Neuronal stem cell (in vitro differentiated cells): ENCODE data around the gene RGS5.

Experiments used
- DNase-seq: peaks from one replicate; pipeline ENCODE4 v3.0.0-alpha.2; 2013; ENCODE audit warnings: low spot score
- H2AFZ ChIP-seq: one replicate; pipeline ENCODE4 v1.6.1; 2013; ENCODE audit warnings: mild to moderate bottlenecking, low read length, inconsistent platforms
- H2AK5ac ChIP-seq: 2 replicates; pipeline ENCODE4 v1.6.1; 2013; ENCODE audit warnings: low read depth, mild to moderate bottlenecking, inconsistent platforms, low read length, moderate library complexity, mixed read lengths
- H2BK120ac ChIP-seq: 2 replicates; pipeline ENCODE4 v1.6.1; 2013; ENCODE audit warnings: low read depth, mild to moderate bottlenecking, inconsistent platforms, low read length, moderate library complexity, mixed read lengths
- H2BK12ac ChIP-seq: one replicate; pipeline ENCODE4 v1.6.1; 2013; ENCODE audit warnings: low read length, inconsistent platforms
- H2BK15ac ChIP-seq: 2 replicates; pipeline ENCODE4 v1.6.1; 2013; ENCODE audit warnings: mild to moderate bottlenecking, low read length, inconsistent platforms, mixed read lengths
- H2BK5ac ChIP-seq: one replicate; pipeline ENCODE4 v1.6.1; 2013; ENCODE audit warnings: inconsistent platforms, mild to moderate bottlenecking, low read length, moderate library complexity
- H3K14ac ChIP-seq: one replicate; pipeline ENCODE4 v1.6.1; 2013; ENCODE audit warnings: low read length, inconsistent platforms
- H3K18ac ChIP-seq: 2 replicates; pipeline ENCODE4 v1.6.1; 2013; ENCODE audit warnings: low read length, inconsistent platforms
- H3K23ac ChIP-seq: 2 replicates; pipeline ENCODE4 v1.6.1; 2013; ENCODE audit warnings: low read depth, mild to moderate bottlenecking, mixed read lengths, low read length, inconsistent platforms; ENCODE audit not compliant: poor library complexity
- H3K27ac ChIP-seq: replicated peaks from 3 replicates; pipeline ENCODE4 v1.5.1; 2013; ENCODE audit warnings: low read length, inconsistent platforms
- H3K27me3 ChIP-seq, 3 experiments: 2 replicates each; pipeline ENCODE4 v1.6.1; 2013; ENCODE audit warnings: low read length in 3 of 3, mild to moderate bottlenecking in 2 of 3, inconsistent platforms in 1 of 3, low read depth in 1 of 3, mixed read lengths in 1 of 3, moderate library complexity in 1 of 3; ENCODE audit not compliant: control insufficient read depth in 3 of 3, insufficient read depth in 3 of 3
- H3K36me3 ChIP-seq, 2 donors: replicated peaks in 1 of 2; 2 replicates each; pipeline ENCODE4 v1.6.1; 2013; ENCODE audit warnings: low read length in 2 of 2; ENCODE audit not compliant: control insufficient read depth in 2 of 2, insufficient read depth in 2 of 2
- H3K4ac ChIP-seq: 2 replicates; pipeline ENCODE4 v1.6.1; 2013; ENCODE audit warnings: inconsistent platforms, mild to moderate bottlenecking, low read length, moderate library complexity
- H3K4me1 ChIP-seq, 2 donors: 1 replicate in 1 of 2; 2 replicates in 1 of 2; pipeline ENCODE4 v1.6.1; 2013; ENCODE audit warnings: low read length in 2 of 2, low read depth in 1 of 2; ENCODE audit not compliant: control insufficient read depth in 2 of 2, insufficient read depth in 1 of 2
- H3K4me2 ChIP-seq: one replicate; pipeline ENCODE4 v1.6.1; 2013; ENCODE audit warnings: mild to moderate bottlenecking, low read length, inconsistent platforms; ENCODE audit not compliant: insufficient read depth, poor library complexity, severe bottlenecking
- H3K4me3 ChIP-seq, 2 donors: 2 replicates each; pipeline ENCODE4 v1.5.1; 2013; ENCODE audit warnings: low read length in 2 of 2, mild to moderate bottlenecking in 2 of 2, inconsistent platforms in 1 of 2, moderate library complexity in 1 of 2
- H3K79me1 ChIP-seq: one replicate; pipeline ENCODE4 v1.6.1; 2013; ENCODE audit warnings: low read depth, mild to moderate bottlenecking, inconsistent platforms, low read length, moderate library complexity
- H3K9ac ChIP-seq: one replicate; pipeline ENCODE4 v1.6.1; 2013; ENCODE audit warnings: mild to moderate bottlenecking, low read depth, low read length, inconsistent platforms; ENCODE audit not compliant: poor library complexity
- H3K9me3 ChIP-seq, 2 donors: replicated peaks in 1 of 2; 2 replicates each; pipeline versions ENCODE3 to v1.6.1; 2013; ENCODE audit warnings: low read length in 2 of 2, mild to moderate bottlenecking in 2 of 2, inconsistent platforms in 1 of 2, low read depth in 1 of 2, mixed read lengths in 1 of 2, moderate library complexity in 1 of 2; ENCODE audit not compliant: control insufficient read depth in 2 of 2, insufficient read depth in 1 of 2
- H4K8ac ChIP-seq: one replicate; pipeline ENCODE4 v1.6.1; 2013; ENCODE audit warnings: low read depth, mild to moderate bottlenecking, inconsistent platforms, low read length, moderate library complexity
- H4K91ac ChIP-seq: one replicate; pipeline ENCODE4 v1.6.1; 2013; ENCODE audit warnings: low read length, low read depth, mild to moderate bottlenecking, inconsistent platforms; ENCODE audit not compliant: poor library complexity
- WGBS, 2 donors: extraction: QIAGEN DNeasy Blood & Tissue Kit; methylation state at CpG; one replicate each; pipeline ENCODE4 v1.1.7; 2013; ENCODE audit warnings: missing lambda C conversion rate in 2 of 2, mixed read lengths in 1 of 2; ENCODE audit not compliant: insufficient read length in 2 of 2, insufficient replicate concordance in 1 of 2; ENCODE audit errors: extremely low coverage in 2 of 2; 5-methylcytosine and 5-hydroxymethylcytosine counted together

RGS5 gene

GRCh38 chr1:163107655-163108054 is 95.1 kb downstream of the RGS5 start:
- H3K23ac ChIP-seq, result no peak overlapping the region
- H2BK12ac ChIP-seq, result no peak overlapping the region
- H2AFZ ChIP-seq, result no peak overlapping the region
- H3K4me3 ChIP-seq, result no peak overlapping the region
- no peak overlapping the region for H3K9ac ChIP-seq
- no peak overlapping the region for H3K27ac ChIP-seq
- H3K18ac ChIP-seq, result no peak overlapping the region
- H3K4me2 ChIP-seq, result no peak overlapping the region
- no peak overlapping the region for H2BK120ac ChIP-seq
- H3K4ac ChIP-seq, result no peak overlapping the region
- no peak overlapping the region for H4K91ac ChIP-seq
- no peak for DNase-seq
- H2BK5ac ChIP-seq, result no peak overlapping the region
- H3K9me3 ChIP-seq, result no peaks in the 10 kb centered on the region
- H3K27me3 ChIP-seq, result no peaks in the 10 kb centered on the region
- H3K36me3 ChIP-seq, result no peaks in the 10 kb centered on the region
- H3K79me1 ChIP-seq, result no peaks in the 10 kb centered on the region
- no peak overlapping the region for H3K14ac ChIP-seq
- WGBS, 2 donors, result no CpG with 5 or more reads among the region's 5 CpGs
- H4K8ac ChIP-seq, result no peak overlapping the region
- H2BK15ac ChIP-seq, result no peak overlapping the region
- H2AK5ac ChIP-seq, result no peak overlapping the region
- H3K4me1 ChIP-seq, result no peaks in the 10 kb centered on the region

- no peak overlapping the region for H3K14ac ChIP-seq
- H2BK12ac ChIP-seq, result no peak overlapping the region
- no peak overlapping the region for H3K18ac ChIP-seq
- no peak overlapping the region for H2BK15ac ChIP-seq
- no peak overlapping the region for H3K9ac ChIP-seq
- H3K27me3 ChIP-seq, result no peaks in the 10 kb centered on the region
- no CpG with 5 or more reads among the region's 2 CpGs for WGBS, 2 donors
- no peak overlapping the region for H3K23ac ChIP-seq
- no peak overlapping the region for H3K4me2 ChIP-seq
- H3K4me1 ChIP-seq, result no peaks in the 10 kb centered on the region
- H4K8ac ChIP-seq, result no peak overlapping the region
- H3K4ac ChIP-seq, result no peak overlapping the region
- no peak overlapping the region for H3K4me3 ChIP-seq
- H2BK5ac ChIP-seq, result no peak overlapping the region
- no peak overlapping the region for H3K27ac ChIP-seq
- no peak overlapping the region for H2AK5ac ChIP-seq
- no peak for DNase-seq
- no peak overlapping the region for H2BK120ac ChIP-seq
- H3K36me3 ChIP-seq, result no peaks in the 10 kb centered on the region
- H3K9me3 ChIP-seq, result no peaks in the 10 kb centered on the region
- H2AFZ ChIP-seq, result no peak overlapping the region
- H4K91ac ChIP-seq, result no peak overlapping the region
- no peaks in the 10 kb centered on the region for H3K79me1 ChIP-seq
Measured at GRCh38 chr1:163106364-163106987, 96.2 kb downstream of the RGS5 start.

GRCh38 chr1:163104385-163105099 is 98.2 kb downstream of the RGS5 start:
- Histone ChIP-seq H4K91ac (no peak overlapping the region), H3K9ac (no peak overlapping the region), H3K4me3 (no peak overlapping the region), H2BK12ac (no peak overlapping the region), H3K9me3 (no peaks in the 10 kb centered on the region), H3K27ac (no peak overlapping the region), H3K23ac (no peak overlapping the region), H3K4ac (no peak overlapping the region), H2BK15ac (no peak overlapping the region), H3K14ac (no peak overlapping the region), H3K18ac (no peak overlapping the region), H2BK120ac (no peak overlapping the region), H3K4me2 (no peak overlapping the region), H2BK5ac (no peak overlapping the region), H3K36me3 (no peaks in the 10 kb centered on the region), H2AFZ (no peak overlapping the region), H3K79me1 (no peaks in the 10 kb centered on the region), H2AK5ac (no peak overlapping the region), H3K4me1 (no peaks in the 10 kb centered on the region), H3K27me3 (no peaks in the 10 kb centered on the region), H4K8ac (no peak overlapping the region)
- no CpG with 5 or more reads among the region's 4 CpGs for WGBS, 2 donors
- no peak for DNase-seq

- Histone ChIP-seq H3K36me3 (no peaks in the 10 kb centered on the region), H3K79me1 (no peaks in the 10 kb centered on the region), H3K9ac (no peak overlapping the region), H3K4me1 (no peaks in the 10 kb centered on the region), H3K27ac (no peak overlapping the region), H3K4me2 (no peak overlapping the region), H2BK120ac (no peak overlapping the region), H2BK15ac (no peak overlapping the region), H2AK5ac (no peak overlapping the region), H3K18ac (no peak overlapping the region), H3K4ac (no peak overlapping the region), H3K27me3 (no peaks in the 10 kb centered on the region), H3K14ac (no peak overlapping the region), H2BK5ac (no peak overlapping the region), H3K9me3 (no peaks in the 10 kb centered on the region), H2BK12ac (no peak overlapping the region), H4K8ac (no peak overlapping the region), H3K4me3 (no peak overlapping the region), H2AFZ (no peak overlapping the region), H3K23ac (no peak overlapping the region), H4K91ac (no peak overlapping the region)
- no CpG with 5 or more reads among the region's 1 CpG for WGBS, 2 donors
- no peak for DNase-seq
Measured at GRCh38 chr1:163102590-163102989, 100.1 kb downstream of the RGS5 start.
